HepG2 (cell line): ENCODE measurements around the gene AKR1B15. TPM values are rescaled to one million over a fixed set of nuclear protein-coding genes. Genes with fewer than 3 reads are reported as not detected.

ENCODE experiments used
- ATAC-seq: fragments of 200-7000 bp; cut with Tn5 transposase; 3 replicates; pipeline ENCODE4 v1.9.1; 2020; ENCODE audit warnings: mild to moderate bottlenecking, moderate library complexity
- BruUV-seq: library from RNA; stranded (reverse); fragments of 400-500 nt; replicated peaks from 2 replicates; lab custom pipeline; 2021; lab: Mats Ljungman, UMichigan
- CTCF ChIA-PET: fragments of 300-600 bp; formaldehyde crosslinking; extraction: SDS; loops from one replicate; lab custom pipeline; 2021; ENCODE audit warnings: low total read pairs, inconsistent platforms, low intra/inter-chr PET ratio; lab: Yijun Ruan, JAX
- POLR2A ChIA-PET: fragments of 350-600 bp; sonication (Branson Sonifier 250); formaldehyde crosslinking; loops from one replicate; lab custom pipeline; 2020; ENCODE audit warnings: antibody characterized with exemption, inconsistent platforms; lab: Yijun Ruan, JAX
- DNase-seq: peaks from one replicate; pipeline ENCODE4 v3.0.0-alpha.2; 2015; ENCODE audit warnings: low spot score
- FAIRE-seq: peaks from 3 replicates; lab custom pipeline; 2011; peaks lifted over from hg19 to GRCh38; lab: Jason Lieb, UNC
- H2AFZ ChIP-seq: one replicate; pipeline ENCODE4 v1.6.1; 2011; ENCODE audit warnings: low read length, inconsistent platforms
- H3K27ac ChIP-seq: fragments of 300-600 bp; 3 replicates; pipeline ENCODE4 v1.8.0; 2011; ENCODE audit warnings: mixed run types, mild to moderate bottlenecking, mixed read lengths, low read length, inconsistent platforms; ENCODE audit not compliant: insufficient read depth; ENCODE audit errors: extremely low read length
- H3K27me3 ChIP-seq, 2 experiments: fragments of 200-600 bp in 1 of 2; 2 replicates in 1 of 2; 3 replicates in 1 of 2; pipeline versions ENCODE4 v1.6.0 to v1.8.0; 2011; ENCODE audit warnings: low read length in 2 of 2, mild to moderate bottlenecking in 2 of 2, moderate library complexity in 2 of 2, inconsistent platforms in 1 of 2; ENCODE audit not compliant: insufficient read depth in 2 of 2, control insufficient read depth in 1 of 2
- H3K36me3 ChIP-seq, 2 experiments: fragments of 200-600 bp in 1 of 2; replicated peaks in 1 of 2; 2 replicates in 1 of 2; 3 replicates in 1 of 2; pipeline versions ENCODE4 v1.5.1 to v1.8.0; 2011; ENCODE audit warnings: low read length in 2 of 2, inconsistent platforms in 1 of 2; ENCODE audit not compliant: insufficient read depth in 2 of 2, control insufficient read depth in 1 of 2
- H3K4me1 ChIP-seq: 2 replicates; pipeline ENCODE4 v1.5.1; 2012; ENCODE audit warnings: low read length, inconsistent platforms; ENCODE audit not compliant: insufficient read depth
- H3K4me2 ChIP-seq: 2 replicates; pipeline ENCODE4 v1.6.0; 2011; ENCODE audit warnings: low read depth, low read length, inconsistent platforms
- H3K4me3 ChIP-seq, 3 experiments: fragments of 200-600 bp in 1 of 3; sonication (generic), shearing (Covaris generic) in 1 of 3; replicated peaks in 1 of 3; 2 replicates each; pipeline ENCODE4 v1.5.1; 2011 to 2016; ENCODE audit warnings: low read length in 3 of 3, inconsistent platforms in 2 of 3, low read depth in 2 of 3, mild to moderate bottlenecking in 2 of 3, control low read depth in 1 of 3, mixed read lengths in 1 of 3; ENCODE audit not compliant: insufficient read depth in 1 of 3
- H3K79me2 ChIP-seq: one replicate; pipeline ENCODE4 v1.6.1; 2011; ENCODE audit warnings: low read length, inconsistent platforms; ENCODE audit not compliant: insufficient read depth
- H3K9ac ChIP-seq: 2 replicates; pipeline ENCODE4 v1.6.0; 2011; ENCODE audit warnings: mild to moderate bottlenecking, low read depth, low read length, inconsistent platforms; ENCODE audit not compliant: insufficient read depth
- H3K9me3 ChIP-seq: 2 replicates; pipeline ENCODE4 v1.5.1; 2012; ENCODE audit warnings: mild to moderate bottlenecking, low read length
- H4K20me1 ChIP-seq: 2 replicates; pipeline ENCODE4 v1.6.0; 2011; ENCODE audit warnings: inconsistent platforms, mild to moderate bottlenecking, low read length, moderate library complexity; ENCODE audit not compliant: insufficient read depth
- NBN ChIP-seq: fragments of 450-650 bp; conservative IDR thresholded peaks from 2 replicates; pipeline ENCODE4 v1.6.1; 2017
- PHF8 ChIP-seq: sonication (generic); formaldehyde crosslinking; IDR thresholded peaks from 2 replicates; pipeline ENCODE4 v1.5.0; 2020; ENCODE audit warnings: missing genetic modification reagents
- STAG1 ChIP-seq: sonication (generic); formaldehyde crosslinking; IDR thresholded peaks from 2 replicates; pipeline ENCODE4 v1.4.0; 2020; ENCODE audit warnings: missing genetic modification reagents
- TGIF2 ChIP-seq: IDR thresholded peaks from 2 replicates; pipeline ENCODE4 v1.6.1; 2016; ENCODE audit warnings: control low read depth, missing compliant biosample characterization
- ZNF224 ChIP-seq: sonication (generic); formaldehyde crosslinking; IDR thresholded peaks from 2 replicates; pipeline ENCODE4 v1.5.0; 2020; ENCODE audit warnings: mild to moderate bottlenecking, missing genetic modification reagents
- ZNF468 ChIP-seq: sonication (generic); formaldehyde crosslinking; IDR thresholded peaks from 2 replicates; pipeline ENCODE4 v1.8.0; 2022; ENCODE audit warnings: mild to moderate bottlenecking, moderate library complexity, missing genetic modification reagents
- ZNF687 ChIP-seq: sonication (generic); formaldehyde crosslinking; IDR thresholded peaks from 2 replicates; pipeline ENCODE4 v1.5.1; 2020; ENCODE audit warnings: mild to moderate bottlenecking, missing genetic modification reagents, moderate library complexity
- ZXDC ChIP-seq: sonication (generic); formaldehyde crosslinking; IDR thresholded peaks from 2 replicates; pipeline ENCODE4 v1.5.0; 2020; ENCODE audit warnings: mild to moderate bottlenecking, missing genetic modification reagents
- WGBS: methylation state at CpG from one replicate; pipeline ENCODE4 v1.1.6; 2017; ENCODE audit warnings: low lambda C conversion rate; 5-methylcytosine and 5-hydroxymethylcytosine counted together
- in situ Hi-C: cut with HindIII; loops from 2 replicates; pipeline ENCODE4 v1.10.0; 2017; ENCODE audit warnings: low pct_unique_long_range_greater_than_20kb; ENCODE audit not compliant: extremely low pct_ligation_motif_present
- intact Hi-C: fragments of 100-400 bp; cut with micrococcal nuclease; formaldehyde crosslinking; loops from one replicate; pipeline ENCODE4 v1.10.0; 2022; ENCODE audit not compliant: unreplicated experiment
- polyA plus RNA-seq, 8 experiments: library from polyadenylated mRNA; depleted of rRNA in 3 of 8; stranded (reverse) in 7 of 8; unstranded in 1 of 8; fragments of >200 nt; fragmentation: Illumina TruSeq in 4 of 8; extraction: Trizol in 4 of 8; gene quantifications; 2 replicates each; pipeline versions ENCODE4 v1.2.1 to v1.2.3, GENCODE V29; 2011 to 2016; ENCODE audit warnings: low read depth in 4 of 8, missing spikeins in 1 of 8, mixed read lengths in 1 of 8; ENCODE audit not compliant: insufficient read depth in 1 of 8
- total RNA-seq, 5 experiments: library from RNA; depleted of rRNA; stranded (reverse); fragments of >200 nt; fragmentation: Illumina TruSeq; extraction: Trizol; gene quantifications; 2 replicates each; pipeline ENCODE4 v1.2.3, GENCODE V29; 2016; ENCODE audit warnings: low read depth in 1 of 5

The AKR1B15 gene
- total and polyA plus RNA-seq, 2 of the 13 experiments (the other 11 are each of a cell fraction or from before 2014, with no cell fraction given), result 0.77 TPM; not detected in 1

GRCh38 chr7:134546955-134547354, 2.0 kb upstream of the AKR1B15 start:
- Histone ChIP-seq H3K9me3 (no peaks in the 10 kb centered on the region), H2AFZ (no peak overlapping the region), H3K79me2 (no peaks in the 10 kb centered on the region), H3K4me1 (peaks cover 16% of the 10 kb centered on the region), H3K27me3 (peaks cover 0 to 33% of the 10 kb centered on the region in 2 experiments; a peak in 3 of 5 replicates), H4K20me1 (no peaks in the 10 kb centered on the region; the same call in 1 of the 2 replicates), H3K9ac (no peak overlapping the region), H3K27ac (no peak overlapping the region), H3K4me3 (no peak overlapping the region; a peak in 1 of 6 replicates), H3K4me2 (peak overlapping the region; percentile 92; the same call in 1 of the 2 replicates), H3K36me3 (no peaks in the 10 kb centered on the region)
- no TSS peak for BruUV-seq
- TF ChIP-seq ZNF468 (CRISPR knock-in tag), result no peak
- no peak for TF ChIP-seq ZNF687 (CRISPR knock-in tag)
- TF ChIP-seq TGIF2 (CRISPR knock-in tag), result 0 out of 2 replicates have a peak, but pooled peaks have one; percentile 42
- no peak for TF ChIP-seq ZXDC (CRISPR knock-in tag)
- no peak for TF ChIP-seq PHF8 (CRISPR knock-in tag)
- TF ChIP-seq STAG1 (CRISPR knock-in tag), result 0 out of 2 replicates have a peak, but pooled peaks have one; percentile 5
- TF ChIP-seq NBN, result no peak
- no peak for TF ChIP-seq ZNF224 (CRISPR knock-in tag)
- POLR2A ChIA-PET, result interaction anchor here (1.3 kb wide), 1 partner anchor 114 kb away, joined by 3 read pairs; no protein-coding TSS in a partner anchor
- FAIRE-seq, result no peak
- intact Hi-C loops, result loop anchor here (1.0 to 2.0 kb wide), 3 partner anchors 26 to 115 kb away; no protein-coding TSS in a partner anchor
- peak; percentile 66 for ATAC-seq
- peak; percentile 29 for DNase-seq
- in situ Hi-C loops, result no loop called here
- CTCF ChIA-PET, result interaction anchor here (1.1 to 1.8 kb wide), 5 partner anchors 27 to 114 kb away, joined by 3 to 11 read pairs (median 7); no protein-coding TSS in a partner anchor
- WGBS, result 0% methylated on average over 1 of the region's 1 CpG
